HFF-Myc (cell line): ENCODE data around the gene HOXA11.

Source experiments
- DNase-seq: peaks from one replicate; pipeline ENCODE4 v3.0.0-alpha.2; 2011; ENCODE audit warnings: low read depth; ENCODE audit errors: extremely low read depth
- H3K4me3 ChIP-seq: replicated peaks from 2 replicates; pipeline ENCODE4 v1.5.1; 2011; ENCODE audit warnings: low read depth, mild to moderate bottlenecking, control low read depth, low read length
- CTCF ChIP-seq: IDR thresholded peaks from 2 replicates; pipeline ENCODE4 v1.5.1; 2012; ENCODE audit warnings: mild to moderate bottlenecking, low read depth, low read length, control low read depth; ENCODE audit errors: missing control alignments

HOXA11 gene

GRCh38 chr7:27187475-27188385, 2.7 kb upstream of the HOXA11 start:
- H3K4me3 ChIP-seq, result peak overlapping the region; percentile 83
- DNase-seq, result no peak
- TF ChIP-seq CTCF, result no peak

- no peak for TF ChIP-seq CTCF
- H3K4me3 ChIP-seq, result peak overlapping the region; percentile 83
- no peak for DNase-seq
Measured at GRCh38 chr7:27186668-27187474, 1.8 kb upstream of the HOXA11 start.

- DNase-seq, result no peak
- TF ChIP-seq CTCF, result no peak
- H3K4me3 ChIP-seq, result peak overlapping the region; percentile 83
Measured at GRCh38 chr7:27185854-27186667, 1.0 kb upstream of the HOXA11 start.

GRCh38 chr7:27184337-27185012, 557 bp downstream of the HOXA11 start:
- peak overlapping the region; percentile 83 for H3K4me3 ChIP-seq
- no peak for TF ChIP-seq CTCF
- DNase-seq, result no peak

- no peak for DNase-seq
Measured at GRCh38 chr7:27183682-27184336, 1.2 kb downstream of the HOXA11 start.

More at GRCh38 chr7:27183682-27184336, 1.2 kb downstream of the HOXA11 start:
- H3K4me3 ChIP-seq, result peak overlapping the region; percentile 83
- no peak for TF ChIP-seq CTCF
